Progenitor cell of endocrine pancreas (in vitro differentiated cells): ENCODE data around the gene SPEF1. TPM values are rescaled to one million over a fixed set of nuclear protein-coding genes. Genes with fewer than 3 reads are reported as not detected.
A peak's percentile ranks its signal among the peaks of the same experiment; 100 is the strongest.

ENCODE experiments used
- DNase-seq: peaks from one replicate; pipeline ENCODE4 v3.0.0; 2021; ENCODE audit warnings: low spot score; ENCODE audit not compliant: unreplicated experiment
- H3K27ac Mint-ChIP-seq: 2 replicates; pipeline ENCODE4 v1.8.0; 2021; ENCODE audit warnings: mild to moderate bottlenecking, moderate library complexity, mixed read lengths
- H3K27me3 Mint-ChIP-seq: 2 replicates; pipeline ENCODE4 v1.8.0; 2021; ENCODE audit warnings: mixed read lengths
- H3K36me3 Mint-ChIP-seq: 2 replicates; pipeline ENCODE4 v1.8.0; 2022; ENCODE audit warnings: mixed read lengths; ENCODE audit not compliant: insufficient read depth
- H3K4me1 Mint-ChIP-seq: 2 replicates; pipeline ENCODE4 v1.8.0; 2021; ENCODE audit warnings: low read depth, mixed read lengths
- H3K4me3 Mint-ChIP-seq: 2 replicates; pipeline ENCODE4 v1.8.0; 2021; ENCODE audit warnings: low read depth, mild to moderate bottlenecking, moderate library complexity, mixed read lengths
- H3K9me3 Mint-ChIP-seq: 2 replicates; pipeline ENCODE4 v1.8.0; 2021; ENCODE audit warnings: low read depth, mixed read lengths
- total RNA-seq: library from RNA; stranded (reverse); gene quantifications from 2 replicates; pipeline ENCODE4 v1.2.1, GENCODE V29; 2021
- TF ChIP-seq, protein P1 (sequence below): fragments of 200-600 bp; sonication (generic); IDR thresholded peaks from one replicate; pipeline ENCODE4 v1.5.0; 2021; ENCODE audit warnings: antibody characterized with exemption, mild to moderate bottlenecking; ENCODE audit not compliant: unreplicated experiment

The SPEF1 gene
- total RNA-seq, 1 donor from 2014 or later: 1.9 TPM

DNA sequence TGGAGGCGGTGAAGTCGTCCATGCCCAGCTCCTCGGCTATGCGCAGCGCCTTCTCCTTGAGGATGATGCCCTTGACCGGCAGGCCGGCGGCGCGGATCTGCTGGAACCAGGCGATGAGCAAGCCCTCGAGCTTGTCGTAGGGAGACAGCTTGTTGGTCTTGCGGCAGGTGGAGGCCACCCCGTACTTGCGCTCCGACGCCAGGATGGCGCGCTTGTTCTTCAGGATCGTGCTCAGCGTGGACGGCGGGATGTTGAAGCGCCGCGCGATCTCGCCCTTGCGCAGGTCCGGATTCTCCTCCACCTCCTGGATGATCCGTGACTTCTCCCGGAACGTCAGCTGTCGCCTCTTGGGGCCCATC lies 4.9 kb upstream of the SPEF1 start:
- Mint-ChIP-seq H3K27me3 (peaks cover 11% of the 10 kb centered on the region), H3K9me3 (no peaks in the 10 kb centered on the region), H3K4me3 (peak overlapping the region; percentile 80), H3K4me1 (peaks cover 12% of the 10 kb centered on the region), H3K27ac (peak overlapping the region; percentile 83), H3K36me3 (peaks cover 4% of the 10 kb centered on the region)
- DNase-seq: no peak
- TF ChIP-seq, protein P1, sequence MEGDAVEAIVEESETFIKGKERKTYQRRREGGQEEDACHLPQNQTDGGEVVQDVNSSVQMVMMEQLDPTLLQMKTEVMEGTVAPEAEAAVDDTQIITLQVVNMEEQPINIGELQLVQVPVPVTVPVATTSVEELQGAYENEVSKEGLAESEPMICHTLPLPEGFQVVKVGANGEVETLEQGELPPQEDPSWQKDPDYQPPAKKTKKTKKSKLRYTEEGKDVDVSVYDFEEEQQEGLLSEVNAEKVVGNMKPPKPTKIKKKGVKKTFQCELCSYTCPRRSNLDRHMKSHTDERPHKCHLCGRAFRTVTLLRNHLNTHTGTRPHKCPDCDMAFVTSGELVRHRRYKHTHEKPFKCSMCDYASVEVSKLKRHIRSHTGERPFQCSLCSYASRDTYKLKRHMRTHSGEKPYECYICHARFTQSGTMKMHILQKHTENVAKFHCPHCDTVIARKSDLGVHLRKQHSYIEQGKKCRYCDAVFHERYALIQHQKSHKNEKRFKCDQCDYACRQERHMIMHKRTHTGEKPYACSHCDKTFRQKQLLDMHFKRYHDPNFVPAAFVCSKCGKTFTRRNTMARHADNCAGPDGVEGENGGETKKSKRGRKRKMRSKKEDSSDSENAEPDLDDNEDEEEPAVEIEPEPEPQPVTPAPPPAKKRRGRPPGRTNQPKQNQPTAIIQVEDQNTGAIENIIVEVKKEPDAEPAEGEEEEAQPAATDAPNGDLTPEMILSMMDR: no peak

- TF ChIP-seq, protein P1: no peak
- DNase-seq: no peak
- H3K4me3 Mint-ChIP-seq: no peak overlapping the region
- peaks cover 18% of the 10 kb centered on the region for H3K4me1 Mint-ChIP-seq
- H3K36me3 Mint-ChIP-seq: peaks cover 4% of the 10 kb centered on the region
- H3K27me3 Mint-ChIP-seq: peaks cover 11% of the 10 kb centered on the region
- H3K27ac Mint-ChIP-seq: no peak overlapping the region
- H3K9me3 Mint-ChIP-seq: no peaks in the 10 kb centered on the region
These were observed 4.2 kb upstream of the SPEF1 start for GRCh38 chr20:3785240-3786125.

GRCh38 chr20:3784863-3785239 lies 3.6 kb upstream of the SPEF1 start:
- peak overlapping the region; percentile 17 for H3K4me3 Mint-ChIP-seq
- H3K27ac Mint-ChIP-seq: no peak overlapping the region
- TF ChIP-seq, protein P1: no peak
- H3K4me1 Mint-ChIP-seq: peaks cover 19% of the 10 kb centered on the region
- DNase-seq: no peak
- H3K9me3 Mint-ChIP-seq: no peaks in the 10 kb centered on the region
- peaks cover 4% of the 10 kb centered on the region for H3K36me3 Mint-ChIP-seq
- peaks cover 11% of the 10 kb centered on the region for H3K27me3 Mint-ChIP-seq

DNA sequence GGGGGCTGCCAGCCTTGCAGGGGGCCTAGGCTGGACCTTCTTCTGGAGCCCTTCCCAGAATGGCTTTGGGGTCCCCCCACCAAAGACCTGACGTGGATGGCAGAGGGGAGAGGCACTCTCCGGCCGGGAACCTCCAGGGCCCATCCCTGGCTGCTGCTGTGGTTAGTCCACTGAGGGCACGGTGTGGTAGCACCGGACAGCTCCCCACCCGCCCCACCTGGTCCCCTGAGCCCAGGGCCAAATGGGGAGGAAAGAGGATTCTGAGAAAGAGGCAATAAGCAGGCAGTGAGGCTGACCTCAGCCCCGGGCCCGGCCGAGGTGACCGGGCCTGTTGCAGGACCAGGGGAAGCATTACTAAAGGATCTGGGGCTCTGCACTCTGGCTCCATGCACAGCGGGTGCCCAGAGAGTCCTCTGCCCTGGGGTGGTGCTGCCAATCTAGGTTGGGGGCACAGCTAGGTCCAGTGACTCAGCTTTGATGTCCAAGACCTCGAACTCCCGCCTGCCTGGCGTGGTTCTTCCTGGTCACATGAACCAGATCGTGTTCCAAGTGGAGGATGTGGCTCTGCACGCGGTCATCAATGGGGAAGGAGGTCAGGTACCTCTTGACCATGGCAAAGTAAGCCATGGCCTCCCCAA lies 3.1 kb upstream of the SPEF1 start:
- H3K4me1 Mint-ChIP-seq: peaks cover 19% of the 10 kb centered on the region
- H3K9me3 Mint-ChIP-seq: no peaks in the 10 kb centered on the region
- H3K27me3 Mint-ChIP-seq: peaks cover 16% of the 10 kb centered on the region
- H3K27ac Mint-ChIP-seq: no peak overlapping the region
- DNase-seq: no peak
- peak overlapping the region; percentile 17 for H3K4me3 Mint-ChIP-seq
- TF ChIP-seq, protein P1: no peak
- peaks cover 4% of the 10 kb centered on the region for H3K36me3 Mint-ChIP-seq

- no peak overlapping the region for H3K4me3 Mint-ChIP-seq
- no peak overlapping the region for H3K27ac Mint-ChIP-seq
These were observed 2.4 kb upstream of the SPEF1 start for GRCh38 chr20:3783511-3784195.

More at GRCh38 chr20:3783511-3784195, 2.4 kb upstream of the SPEF1 start:
- TF ChIP-seq, protein P1: no peak
- no peak for DNase-seq
- Mint-ChIP-seq H3K27me3 (peaks cover 15% of the 10 kb centered on the region), H3K9me3 (no peaks in the 10 kb centered on the region), H3K4me1 (peaks cover 19% of the 10 kb centered on the region), H3K36me3 (peaks cover 4% of the 10 kb centered on the region)
